PC-3 (cell line): ENCODE measurements around the gene DNAH9. TPM values are rescaled to one million over a fixed set of nuclear protein-coding genes. Genes with fewer than 3 reads are reported as not detected.

ENCODE experiments used
- ATAC-seq: fragments of 200-7000 bp; cut with Tn5 transposase; 2 replicates; pipeline ENCODE4 v1.9.1; 2020; ENCODE audit warnings: mild to moderate bottlenecking, moderate library complexity
- BruUV-seq: library from RNA; stranded (reverse); fragments of 400-500 nt; replicated peaks from 2 replicates; lab custom pipeline; 2021; lab: Mats Ljungman, UMichigan
- CTCF ChIA-PET: fragments of 300-600 bp; sonication (Branson Sonifier 250); formaldehyde crosslinking; loops from one replicate; lab custom pipeline; 2022; ENCODE audit warnings: antibody characterized with exemption; lab: Charles Lee
- POLR2A ChIA-PET: fragments of 300-600 bp; sonication (Branson Sonifier 250); formaldehyde crosslinking; loops from one replicate; lab custom pipeline; 2022; ENCODE audit warnings: antibody characterized with exemption; ENCODE audit not compliant: unreplicated experiment; lab: Charles Lee
- DNase-seq: peaks from one replicate; pipeline ENCODE4 v3.0.0-alpha.2; 2015
- H2AFZ ChIP-seq: fragments of 300-600 bp; sonication (generic); 2 replicates; pipeline ENCODE4 v1.6.0; 2016; ENCODE audit warnings: antibody characterized with exemption, low read length
- H3F3A ChIP-seq: fragments of 300-600 bp; sonication (generic); one replicate; pipeline ENCODE4 v1.6.0; 2017; ENCODE audit warnings: antibody characterized with exemption, low read length, control low read depth, mild to moderate bottlenecking; ENCODE audit not compliant: unreplicated experiment
- H3K27ac ChIP-seq: fragments of 300-600 bp; sonication (generic); 2 replicates; pipeline ENCODE4 v1.5.1; 2016; ENCODE audit warnings: mild to moderate bottlenecking, low read length
- H3K27me3 ChIP-seq: fragments of 300-600 bp; sonication (generic); 2 replicates; pipeline ENCODE4 v1.6.1; 2016; ENCODE audit warnings: low read length, mixed read lengths
- H3K36me3 ChIP-seq: fragments of 300-600 bp; sonication (generic); 2 replicates; pipeline ENCODE4 v1.6.1; 2016; ENCODE audit warnings: low read depth, mixed run types, low read length, mixed read lengths
- H3K4me1 ChIP-seq: fragments of 300-600 bp; sonication (generic); 2 replicates; pipeline ENCODE4 v1.5.1; 2016; ENCODE audit warnings: low read length; ENCODE audit not compliant: insufficient read depth
- H3K4me2 ChIP-seq: fragments of 300-600 bp; sonication (generic); 2 replicates; pipeline ENCODE4 v1.6.0; 2016; ENCODE audit warnings: low read length
- H3K4me3 ChIP-seq: fragments of 300-600 bp; sonication (generic); 2 replicates; pipeline ENCODE4 v1.5.1; 2016; ENCODE audit warnings: mild to moderate bottlenecking, low read length, mixed read lengths
- H3K79me2 ChIP-seq: fragments of 300-600 bp; sonication (generic); 2 replicates; pipeline ENCODE4 v1.6.1; 2017; ENCODE audit warnings: low read length, mixed read lengths
- H3K9ac ChIP-seq: fragments of 300-600 bp; sonication (generic); 2 replicates; pipeline ENCODE4 v1.6.0; 2016; ENCODE audit warnings: mild to moderate bottlenecking, low read length
- H3K9me2 ChIP-seq: fragments of 300-600 bp; sonication (generic); replicated peaks from 2 replicates; pipeline ENCODE4 v1.6.1; 2016; ENCODE audit warnings: mixed run types, low read length, mixed read lengths
- H3K9me3 ChIP-seq: fragments of 300-600 bp; sonication (generic); 2 replicates; pipeline ENCODE4 v1.6.1; 2016; ENCODE audit warnings: low read length, mixed read lengths
- H4K20me1 ChIP-seq: fragments of 300-600 bp; sonication (generic); 2 replicates; pipeline ENCODE4 v1.6.1; 2016; ENCODE audit warnings: low read length, mixed read lengths
- CTCF ChIP-seq: fragments of 300-600 bp; sonication (generic); conservative IDR thresholded peaks from 2 replicates; pipeline ENCODE4 v1.5.1; 2017; ENCODE audit warnings: antibody characterized with exemption, low read depth, mild to moderate bottlenecking, low read length
- EZH2 ChIP-seq: fragments of 300-600 bp; sonication (generic); IDR thresholded peaks from one replicate; pipeline ENCODE4 v1.6.1; 2017; ENCODE audit warnings: antibody characterized with exemption, mild to moderate bottlenecking, low read length; ENCODE audit not compliant: unreplicated experiment
- EZH2phosphoT487 ChIP-seq: fragments of 300-600 bp; sonication (generic); IDR thresholded peaks from 2 replicates; pipeline ENCODE4 v1.6.1; 2018; ENCODE audit warnings: mild to moderate bottlenecking, antibody characterized with exemption, low read length, borderline replicate concordance
- intact Hi-C: fragments of 100-400 bp; cut with micrococcal nuclease; formaldehyde crosslinking; loops from 2 replicates; pipeline ENCODE4 v1.9.0; 2023
- total RNA-seq: library from RNA; depleted of rRNA; stranded (reverse); fragments of >200 nt; gene quantifications from 2 replicates; pipeline ENCODE4 v1.2.3, GENCODE V29; 2014

DNAH9 gene
- total RNA-seq, 1 experiment from 2014 or later = 0.11 TPM

GRCh38 chr17:11803231-11803969 is 205.1 kb downstream of the DNAH9 start:
- ChIA-PET POLR2A (no interaction called here), CTCF (no interaction called here)
- Histone ChIP-seq H3K27me3 (no peaks in the 10 kb centered on the region), H4K20me1 (no peaks in the 10 kb centered on the region), H3K4me3 (no peak overlapping the region), H3F3A (no peaks in the 10 kb centered on the region), H3K4me2 (no peak overlapping the region), H3K9me2 (no peaks in the 10 kb centered on the region), H3K9me3 (no peaks in the 10 kb centered on the region), H2AFZ (no peak overlapping the region), H3K9ac (no peak overlapping the region), H3K27ac (no peak overlapping the region), H3K79me2 (no peaks in the 10 kb centered on the region), H3K36me3 (no peaks in the 10 kb centered on the region), H3K4me1 (no peaks in the 10 kb centered on the region)
- no peak for TF ChIP-seq CTCF
- TF ChIP-seq EZH2phosphoT487 = no peak
- no peak for TF ChIP-seq EZH2
- BruUV-seq = no TSS peak
- ATAC-seq = no peak
- DNase-seq = no peak
- intact Hi-C loops = no loop called here

- Histone ChIP-seq H3K4me3 (no peak overlapping the region), H4K20me1 (no peaks in the 10 kb centered on the region), H3K9ac (no peak overlapping the region), H3K4me1 (no peaks in the 10 kb centered on the region), H3K27ac (no peak overlapping the region), H2AFZ (no peak overlapping the region), H3K79me2 (no peaks in the 10 kb centered on the region), H3F3A (no peaks in the 10 kb centered on the region), H3K27me3 (no peaks in the 10 kb centered on the region), H3K9me3 (no peaks in the 10 kb centered on the region), H3K4me2 (no peak overlapping the region), H3K9me2 (no peaks in the 10 kb centered on the region), H3K36me3 (no peaks in the 10 kb centered on the region)
- CTCF ChIA-PET = no interaction called here
- ATAC-seq = no peak
- intact Hi-C loops = no loop called here
- TF ChIP-seq EZH2 = no peak
- DNase-seq = no peak
- no TSS peak for BruUV-seq
- POLR2A ChIA-PET = no interaction called here
Observed at GRCh38 chr17:11805138-11805537, 206.9 kb downstream of the DNAH9 start.

GRCh38 chr17:11805952-11806351 is 207.7 kb downstream of the DNAH9 start:
- Histone ChIP-seq H3K9me3 (no peaks in the 10 kb centered on the region), H3K27me3 (no peaks in the 10 kb centered on the region), H3K79me2 (no peaks in the 10 kb centered on the region), H3K9ac (no peak overlapping the region), H3K36me3 (no peaks in the 10 kb centered on the region), H3K27ac (no peak overlapping the region), H3K4me1 (no peaks in the 10 kb centered on the region), H3K4me2 (no peak overlapping the region), H3K9me2 (no peaks in the 10 kb centered on the region), H4K20me1 (no peaks in the 10 kb centered on the region), H3F3A (no peaks in the 10 kb centered on the region), H3K4me3 (no peak overlapping the region), H2AFZ (no peak overlapping the region)
- ChIA-PET POLR2A (no interaction called here), CTCF (no interaction called here)
- ATAC-seq = no peak
- intact Hi-C loops = no loop called here
- no TSS peak for BruUV-seq
- no peak for TF ChIP-seq CTCF
- no peak for TF ChIP-seq EZH2
- TF ChIP-seq EZH2phosphoT487 = no peak
- DNase-seq = no peak
